B cell (primary cell): ENCODE measurements around the gene TBC1D14. TPM values are rescaled to one million over a fixed set of nuclear protein-coding genes. Genes with fewer than 3 reads are reported as not detected.

Experiments
- ATAC-seq: fragments of 200-7000 bp; cut with Tn5 transposase; one replicate; pipeline ENCODE4 v1.10.0; 2021; ENCODE audit warnings: low read depth, mild to moderate bottlenecking, moderate number of reproducible peaks, moderate library complexity
- CTCF ChIA-PET: fragments of 350-600 bp; sonication (Branson Sonifier 250); formaldehyde crosslinking; loops from one replicate; lab custom pipeline; 2021; ENCODE audit warnings: antibody characterized with exemption, inconsistent platforms; lab: Charles Lee
- POLR2A ChIA-PET: fragments of 350-600 bp; sonication (Branson Sonifier 250); formaldehyde crosslinking; loops from one replicate; lab custom pipeline; 2021; ENCODE audit warnings: antibody characterized with exemption; lab: Charles Lee
- DNase-seq: peaks from one replicate; pipeline ENCODE4 v3.0.0; 2013
- H2AFZ ChIP-seq: 2 replicates; pipeline ENCODE4 v1.6.1; 2012; ENCODE audit warnings: mild to moderate bottlenecking, low read depth, low read length; ENCODE audit not compliant: insufficient read depth, poor library complexity, severe bottlenecking
- H3K27ac ChIP-seq, 2 donors: 1 replicate in 1 of 2; 2 replicates in 1 of 2; pipeline ENCODE4 v1.5.1; 2012 to 2013; ENCODE audit warnings: low read length in 2 of 2, mild to moderate bottlenecking in 2 of 2, moderate library complexity in 1 of 2
- H3K27me3 ChIP-seq, 4 experiments: fragments of 200-600 bp in 1 of 4; sonication (generic) in 1 of 4; replicated peaks in 1 of 4; 1 replicate in 2 of 4; 2 replicates in 2 of 4; pipeline versions ENCODE4 v1.6.1 to v1.7.0; 2013 to 2016; ENCODE audit warnings: low read length in 3 of 4, mild to moderate bottlenecking in 2 of 4, mixed read lengths in 1 of 4, moderate library complexity in 1 of 4; ENCODE audit not compliant: insufficient read depth in 4 of 4, control insufficient read depth in 3 of 4; ENCODE audit errors: control extremely low read depth in 1 of 4
- H3K36me3 ChIP-seq, 2 experiments: replicated peaks in 1 of 2; 1 replicate in 1 of 2; 2 replicates in 1 of 2; pipeline versions ENCODE4 v1.6.1 to v1.7.1; 2013; ENCODE audit warnings: low read length in 1 of 2; ENCODE audit not compliant: insufficient read depth in 2 of 2, control insufficient read depth in 1 of 2; ENCODE audit errors: control extremely low read depth in 1 of 2, extremely low read depth in 1 of 2
- H3K4me1 ChIP-seq, 2 donors: fragments of 200-600 bp in 1 of 2; sonication (generic) in 1 of 2; 1 replicate in 1 of 2; 2 replicates in 1 of 2; pipeline versions ENCODE4 v1.5.1 to v1.6.1; 2013 to 2017; ENCODE audit warnings: low read length in 2 of 2; ENCODE audit not compliant: control insufficient read depth in 2 of 2, insufficient read depth in 2 of 2
- H3K4me2 ChIP-seq: replicated peaks from 2 replicates; pipeline ENCODE3; 2012; ENCODE audit warnings: mild to moderate bottlenecking, low read depth, low read length; ENCODE audit not compliant: poor library complexity, severe bottlenecking
- H3K4me3 ChIP-seq, 5 experiments: fragments of 200-600 bp in 1 of 5; sonication (generic) in 1 of 5; 1 replicate in 3 of 5; 2 replicates in 2 of 5; pipeline versions ENCODE4 v1.5.1 to v1.7.0; 2011 to 2016; ENCODE audit warnings: low read length in 4 of 5, mild to moderate bottlenecking in 4 of 5, low read depth in 2 of 5, control low read depth in 1 of 5, moderate library complexity in 1 of 5; ENCODE audit not compliant: insufficient read depth in 1 of 5; ENCODE audit errors: control extremely low read depth in 1 of 5, extremely low read depth in 1 of 5
- H3K79me2 ChIP-seq: fragments of 200-600 bp; sonication (generic); one replicate; pipeline ENCODE4 v1.6.0; 2016; ENCODE audit warnings: low read length; ENCODE audit not compliant: control insufficient read depth, insufficient read depth
- H3K9ac ChIP-seq: fragments of 200-600 bp; sonication (generic); 2 replicates; pipeline ENCODE4 v1.6.1; 2017; ENCODE audit warnings: mild to moderate bottlenecking, low read length, moderate library complexity
- H3K9me3 ChIP-seq, 3 donors: one replicate each; pipeline versions ENCODE4 v1.6.1 to v1.7.1; 2013; ENCODE audit warnings: low read length in 2 of 3; ENCODE audit not compliant: control insufficient read depth in 2 of 3, insufficient read depth in 1 of 3; ENCODE audit errors: control extremely low read depth in 1 of 3
- H4K20me1 ChIP-seq: 2 replicates; pipeline ENCODE4 v1.6.0; 2012; ENCODE audit warnings: mild to moderate bottlenecking, low read length; ENCODE audit not compliant: insufficient read depth, control insufficient read depth, poor library complexity, severe bottlenecking
- H3K27ac Mint-ChIP-seq: one replicate; pipeline ENCODE4 v1.8.0; 2021; ENCODE audit warnings: mixed read lengths
- H3K27me3 Mint-ChIP-seq: one replicate; pipeline ENCODE4 v1.8.0; 2021; ENCODE audit warnings: mixed read lengths
- H3K4me1 Mint-ChIP-seq: one replicate; pipeline ENCODE4 v1.8.0; 2021; ENCODE audit warnings: mixed read lengths
- H3K4me3 Mint-ChIP-seq: one replicate; pipeline ENCODE4 v1.8.0; 2021; ENCODE audit warnings: mixed read lengths
- H3K9me3 Mint-ChIP-seq: one replicate; pipeline ENCODE4 v1.8.0; 2022; ENCODE audit warnings: mixed read lengths; ENCODE audit not compliant: insufficient read depth
- CTCF ChIP-seq: fragments of 200-600 bp; IDR thresholded peaks from one replicate; pipeline ENCODE4 v1.8.0; 2022; ENCODE audit warnings: antibody characterized with exemption, mild to moderate bottlenecking
- EZH2 ChIP-seq: IDR thresholded peaks from 2 replicates; pipeline ENCODE4 v1.6.1; 2012; ENCODE audit warnings: borderline replicate concordance, low read depth, mild to moderate bottlenecking, moderate library complexity, low read length; ENCODE audit not compliant: insufficient read depth, poor library complexity, severe bottlenecking
- WGBS: methylation state at CpG from one replicate; pipeline ENCODE4 v1.1.5; 2013; ENCODE audit warnings: missing lambda C conversion rate; ENCODE audit not compliant: insufficient coverage; 5-methylcytosine and 5-hydroxymethylcytosine counted together
- intact Hi-C: fragments of 100-400 bp; cut with micrococcal nuclease; formaldehyde crosslinking; loops from one replicate; pipeline ENCODE4 v1.10.0; 2022
- polyA plus RNA-seq: library from polyadenylated mRNA; depleted of rRNA; stranded (reverse); fragments of >200 nt; gene quantifications from 2 replicates; pipeline ENCODE4 v1.2.3, GENCODE V29; 2012
- total RNA-seq, 2 donors: library from RNA; stranded (reverse); fragments of 120-200 nt in 1 of 2; gene quantifications; 1 replicate in 1 of 2; 2 replicates in 1 of 2; pipeline versions ENCODE4 v1.2.3 to v1.2.4, GENCODE V29; 2013 to 2022

Gene TBC1D14
- total and polyA plus RNA-seq, 2 donors (not counting 1 experiment from before 2014, with no cell fraction given), result 21.9 to 42.0 TPM

- Mint-ChIP-seq H3K4me3 (peak overlapping the region; percentile 86), H3K9me3 (no peaks in the 10 kb centered on the region), H3K27me3 (no peaks in the 10 kb centered on the region), H3K27ac (peak overlapping the region; percentile 62), H3K4me1 (peaks cover 44% of the 10 kb centered on the region)
- Histone ChIP-seq H3K27ac (peak overlapping the region in 1 of 2 donors; percentile 26), H3K27me3 (no peaks in the 10 kb centered on the region), H4K20me1 (peaks cover 35% of the 10 kb centered on the region), H3K9me3 (no peaks in the 10 kb centered on the region), H3K4me2 (peak overlapping the region; percentile 100), H3K4me3 (peak overlapping the region; percentile 12 to 86 (median 76)), H3K4me1 (peaks cover 31 to 40% of the 10 kb centered on the region in 2 donors), H3K9ac (peak overlapping the region; percentile 81), H3K36me3 (no peaks in the 10 kb centered on the region), H3K79me2 (peaks cover 35% of the 10 kb centered on the region), H2AFZ (peak overlapping the region; percentile 94)
- DNase-seq (no peak), ATAC-seq (no peak)
- CTCF ChIA-PET, result interaction anchor here (1.0 to 9.5 kb wide), 7 partner anchors 25 to 324 kb away, joined by 3 to 164 read pairs (median 7); partner anchors contain the start of genes GRPEL1 and TBC1D14
- TF ChIP-seq EZH2 (no peak), CTCF (no peak)
- POLR2A ChIA-PET, result interaction anchor here (4.6 kb wide), 1 partner anchor 25 kb away, joined by 36 read pairs; the partner anchor contains the start of gene GRPEL1
- intact Hi-C loops, result loop anchor here (2.0 kb wide), 1 partner anchor 27 kb away; no protein-coding TSS in a partner anchor
- WGBS, result 30% methylated on average over 42 of the region's 42 CpGs
Observed at GRCh38 chr4:7041801-7042502, 132.3 kb downstream of the TBC1D14 start.
